Endodermal cell (in vitro differentiated cells): Measurements from ENCODE around the gene DGKB. TPM values are rescaled to one million over a fixed set of nuclear protein-coding genes. Genes with fewer than 3 reads are reported as not detected.

Experiments
- DNase-seq: peaks from one replicate; pipeline ENCODE4 v3.0.0-alpha.2; 2017
- H3K27ac ChIP-seq: 2 replicates; pipeline ENCODE4 v1.5.1; 2013; ENCODE audit warnings: mild to moderate bottlenecking, low read depth, low read length, moderate library complexity
- H3K27me3 ChIP-seq: 2 replicates; pipeline ENCODE4 v1.6.1; 2013; ENCODE audit warnings: mild to moderate bottlenecking, low read length, moderate library complexity; ENCODE audit not compliant: insufficient read depth, control insufficient read depth, poor library complexity, severe bottlenecking
- H3K36me3 ChIP-seq: 2 replicates; pipeline ENCODE4 v1.7.0; 2013; ENCODE audit warnings: mild to moderate bottlenecking, low read length, moderate library complexity; ENCODE audit not compliant: control insufficient read depth, insufficient read depth
- H3K4me1 ChIP-seq: one replicate; pipeline ENCODE4 v1.7.0; 2013; ENCODE audit warnings: low read length; ENCODE audit not compliant: control insufficient read depth, insufficient read depth
- H3K4me3 ChIP-seq: 2 replicates; pipeline ENCODE4 v1.5.1; 2013; ENCODE audit warnings: mild to moderate bottlenecking, low read length, moderate library complexity
- H3K9ac ChIP-seq: 2 replicates; pipeline ENCODE4 v1.6.1; 2013; ENCODE audit warnings: mild to moderate bottlenecking, low read length, moderate library complexity; ENCODE audit not compliant: poor library complexity, severe bottlenecking; ENCODE audit errors: extremely low read depth
- H3K9me3 ChIP-seq: 2 replicates; pipeline ENCODE4 v1.6.1; 2013; ENCODE audit warnings: mild to moderate bottlenecking, low read length, moderate library complexity; ENCODE audit not compliant: control insufficient read depth
- H3K27ac Mint-ChIP-seq: 2 replicates; pipeline ENCODE4 v1.8.0; 2020; ENCODE audit warnings: mixed read lengths
- H3K27me3 Mint-ChIP-seq: 2 replicates; pipeline ENCODE4 v1.8.0; 2021; ENCODE audit warnings: mild to moderate bottlenecking, mixed read lengths; ENCODE audit not compliant: insufficient read depth
- H3K36me3 Mint-ChIP-seq: 2 replicates; pipeline ENCODE4 v1.8.0; 2020; ENCODE audit warnings: low read depth, mixed read lengths
- H3K4me1 Mint-ChIP-seq: 2 replicates; pipeline ENCODE4 v1.8.0; 2020; ENCODE audit warnings: mixed read lengths
- H3K4me3 Mint-ChIP-seq: 2 replicates; pipeline ENCODE4 v1.8.0; 2020; ENCODE audit warnings: mild to moderate bottlenecking, moderate library complexity, mixed read lengths
- H3K9me3 Mint-ChIP-seq: 2 replicates; pipeline ENCODE4 v1.8.0; 2020; ENCODE audit warnings: mild to moderate bottlenecking, mixed read lengths
- CTCF ChIP-seq: fragments of 200-600 bp; sonication (generic); conservative IDR thresholded peaks from 2 replicates; pipeline ENCODE4 v1.5.0; 2021; ENCODE audit warnings: antibody characterized with exemption, mild to moderate bottlenecking
- WGBS, 2 experiments: methylation state at CpG; one replicate each; pipeline versions ENCODE4 v1.1.5 to v1.1.7; 2013; ENCODE audit warnings: missing lambda C conversion rate in 2 of 2, mixed read lengths in 1 of 2; ENCODE audit not compliant: insufficient coverage in 1 of 2, insufficient read length in 1 of 2; 5-methylcytosine and 5-hydroxymethylcytosine counted together
- total RNA-seq, 2 donors: library from RNA; stranded (reverse); fragmentation: NEBNext Ultra II Directional in 1 of 2; extraction: Animal tissue kit (Norgen Biotek cat#: 25700) in 1 of 2; gene quantifications; 2 replicates in 1 of 2; 3 replicates in 1 of 2; pipeline ENCODE4 v1.2.1, GENCODE V29; 2021

DGKB gene
- total RNA-seq, 2 donors from 2014 or later, result 5.1 to 5.2 TPM

GRCh38 chr7:14507617-14508016, 394.9 kb downstream of the DGKB start:
- peaks cover 9% of the 10 kb centered on the region for H3K4me1 Mint-ChIP-seq
- no peak for TF ChIP-seq CTCF
- H3K4me3 ChIP-seq, result no peak overlapping the region
- peaks cover 17% of the 10 kb centered on the region for H3K9me3 ChIP-seq
- no peaks in the 10 kb centered on the region for H3K36me3 ChIP-seq
- peaks cover 5% of the 10 kb centered on the region for H3K9me3 Mint-ChIP-seq
- H3K27me3 ChIP-seq, result no peaks in the 10 kb centered on the region
- no peak overlapping the region for H3K27ac ChIP-seq
- H3K27me3 Mint-ChIP-seq, result peaks cover 2% of the 10 kb centered on the region
- H3K36me3 Mint-ChIP-seq, result no peaks in the 10 kb centered on the region
- H3K4me3 Mint-ChIP-seq, result no peak overlapping the region
- no peak overlapping the region for H3K9ac ChIP-seq
- no peaks in the 10 kb centered on the region for H3K4me1 ChIP-seq
- 59 to 94% methylated on average over 2 to 3 of the region's 3 CpGs for WGBS, 2 experiments
- no peak overlapping the region for H3K27ac Mint-ChIP-seq
- DNase-seq, result no peak

GRCh38 chr7:14505906-14506305, 396.6 kb downstream of the DGKB start:
- no peak for DNase-seq
- H3K9me3 ChIP-seq, result peaks cover 13% of the 10 kb centered on the region
- H3K36me3 ChIP-seq, result no peaks in the 10 kb centered on the region

GRCh38 chr7:14504134-14504533, 398.4 kb downstream of the DGKB start:
- Mint-ChIP-seq H3K9me3 (no peaks in the 10 kb centered on the region), H3K27ac (no peak overlapping the region), H3K4me1 (peaks cover 9% of the 10 kb centered on the region), H3K27me3 (no peaks in the 10 kb centered on the region), H3K4me3 (no peak overlapping the region), H3K36me3 (no peaks in the 10 kb centered on the region)
- H3K9ac ChIP-seq, result no peak overlapping the region
- H3K4me3 ChIP-seq, result no peak overlapping the region
- no peak for TF ChIP-seq CTCF
- no peak for DNase-seq
- H3K27me3 ChIP-seq, result no peaks in the 10 kb centered on the region
- WGBS, 2 experiments, result 57 to 78% methylated on average over 1 to 2 of the region's 2 CpGs
- H3K9me3 ChIP-seq, result peaks cover 6% of the 10 kb centered on the region
- no peaks in the 10 kb centered on the region for H3K36me3 ChIP-seq
- H3K27ac ChIP-seq, result no peak overlapping the region
- H3K4me1 ChIP-seq, result no peaks in the 10 kb centered on the region

More at GRCh38 chr7:14505906-14506305, 396.6 kb downstream of the DGKB start:
- Histone ChIP-seq H3K4me1 (no peaks in the 10 kb centered on the region), H3K9ac (no peak overlapping the region), H3K4me3 (no peak overlapping the region), H3K27me3 (no peaks in the 10 kb centered on the region), H3K27ac (no peak overlapping the region)
- Mint-ChIP-seq H3K36me3 (no peaks in the 10 kb centered on the region), H3K4me1 (peaks cover 9% of the 10 kb centered on the region), H3K9me3 (peaks cover 5% of the 10 kb centered on the region), H3K4me3 (no peak overlapping the region), H3K27me3 (no peaks in the 10 kb centered on the region), H3K27ac (no peak overlapping the region)
- TF ChIP-seq CTCF, result no peak
- WGBS, 2 experiments, result 91 to 100% methylated on average over 1 to 2 of the region's 2 CpGs
